A673 (cell line): ENCODE results near the gene RPS26.
"Not testable (repeated sequence)": the region's sequence is repeated elsewhere in the genome, so short reads cannot be mapped to it uniquely, and the experiment has no call there.

Source experiments
- CTCF ChIP-seq: fragments of 300-800, 200-600 bp; sonication (generic); conservative IDR thresholded peaks from 2 replicates; pipeline ENCODE4 v1.5.1; 2017; ENCODE audit warnings: low read depth, mild to moderate bottlenecking, antibody characterized with exemption, low read length, moderate library complexity, mixed read lengths
- EZH2 ChIP-seq: fragments of 200-600 bp; sonication (generic); IDR thresholded peaks from 2 replicates; pipeline ENCODE4 v1.6.1; 2017; ENCODE audit warnings: borderline replicate concordance, low read depth, mild to moderate bottlenecking, mixed read lengths, antibody characterized with exemption, low read length; ENCODE audit not compliant: poor library complexity, severe bottlenecking

GRCh38 chr12:55999522-55999921 lies 42.2 kb upstream of the RPS26 start:
- not testable (repeated sequence) for TF ChIP-seq EZH2, CTCF
